SH-SY5Y (cell line): ENCODE data around the gene SYTL4.

Source experiments
- GATA2 ChIP-seq: IDR thresholded peaks from 2 replicates; pipeline ENCODE4 v1.6.1; 2011; ENCODE audit warnings: mild to moderate bottlenecking, low read depth, low read length
- GATA3 ChIP-seq: IDR thresholded peaks from 2 replicates; pipeline ENCODE4 v1.6.1; 2011; ENCODE audit warnings: low read depth, mild to moderate bottlenecking, low read length, moderate library complexity

SYTL4 gene

GRCh38 chrX:100673397-100673953, 58.4 kb downstream of the SYTL4 start:
- TF ChIP-seq GATA3 (no peak), GATA2 (no peak)

DNA sequence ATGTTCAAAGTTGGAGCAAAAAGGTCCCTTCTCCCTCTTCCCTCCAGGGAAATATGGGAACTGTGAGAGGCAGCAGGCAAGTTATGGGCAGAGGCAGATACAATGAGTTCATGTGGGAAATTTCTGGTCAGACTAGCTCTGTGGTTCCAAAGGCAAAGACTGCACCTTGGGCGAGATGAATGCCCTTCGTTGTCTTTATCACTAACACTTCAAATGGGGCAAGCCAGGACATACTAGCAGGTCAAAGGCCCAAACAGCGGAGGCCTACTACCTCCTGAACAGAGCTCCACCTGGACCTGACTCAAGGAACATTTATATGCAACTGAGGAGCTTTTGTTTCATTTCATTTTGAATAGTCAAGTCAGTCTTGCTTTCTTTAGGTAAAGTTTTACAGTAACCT, 59.0 kb downstream of the SYTL4 start:
- TF ChIP-seq GATA3 (no peak), GATA2 (no peak)

GRCh38 chrX:100663642-100664041, 68.3 kb downstream of the SYTL4 start:
- TF ChIP-seq GATA3: no peak
- TF ChIP-seq GATA2: no peak

DNA sequence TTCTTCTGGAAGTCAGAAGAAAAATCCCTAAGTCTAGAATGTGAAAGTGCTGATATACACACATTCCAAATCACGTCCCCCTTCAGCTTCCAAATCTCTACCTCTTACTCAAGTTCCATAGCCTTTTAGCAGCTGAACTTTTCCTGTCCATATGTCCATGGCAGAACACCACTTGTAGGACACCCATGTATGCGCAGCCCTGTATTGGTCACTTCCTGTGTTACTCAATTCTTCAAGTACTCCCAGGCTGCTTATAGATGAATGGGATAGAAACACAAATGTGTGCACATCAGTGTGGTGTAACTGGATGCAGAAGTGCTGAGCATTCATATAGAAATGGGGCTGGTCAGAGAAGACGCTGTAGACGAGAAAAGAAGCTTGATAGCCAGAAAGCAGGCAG, 69.1 kb downstream of the SYTL4 start:
- TF ChIP-seq GATA3 (no peak), GATA2 (no peak)

- TF ChIP-seq GATA2 (no peak), GATA3 (no peak)
These were observed 69.8 kb downstream of the SYTL4 start for GRCh38 chrX:100662170-100662569.

- no peak for TF ChIP-seq GATA2
These were observed 72.3 kb downstream of the SYTL4 start for GRCh38 chrX:100659431-100660137.

DNA sequence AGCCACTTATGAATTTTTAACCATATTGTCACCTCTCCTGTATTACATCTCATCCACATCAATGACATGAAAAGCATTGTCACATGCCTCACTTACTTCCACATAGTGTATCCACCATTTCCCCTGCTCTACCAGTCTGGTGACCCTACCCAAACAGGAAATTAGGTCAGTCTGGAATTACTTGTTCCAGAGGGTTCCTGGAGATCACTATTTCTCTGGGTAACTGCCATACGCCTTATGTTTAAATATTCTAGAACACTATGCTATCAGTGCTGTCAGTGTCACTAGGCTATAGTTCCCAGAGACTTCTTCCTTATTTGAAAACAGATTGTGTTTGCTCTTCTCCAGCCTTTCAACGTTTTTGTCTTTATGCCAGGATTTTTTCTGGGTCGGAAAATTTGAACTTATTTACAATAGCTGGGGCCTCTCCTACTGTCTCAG, 73.0 kb downstream of the SYTL4 start:
- no peak for TF ChIP-seq GATA3
- no peak for TF ChIP-seq GATA2

DNA sequence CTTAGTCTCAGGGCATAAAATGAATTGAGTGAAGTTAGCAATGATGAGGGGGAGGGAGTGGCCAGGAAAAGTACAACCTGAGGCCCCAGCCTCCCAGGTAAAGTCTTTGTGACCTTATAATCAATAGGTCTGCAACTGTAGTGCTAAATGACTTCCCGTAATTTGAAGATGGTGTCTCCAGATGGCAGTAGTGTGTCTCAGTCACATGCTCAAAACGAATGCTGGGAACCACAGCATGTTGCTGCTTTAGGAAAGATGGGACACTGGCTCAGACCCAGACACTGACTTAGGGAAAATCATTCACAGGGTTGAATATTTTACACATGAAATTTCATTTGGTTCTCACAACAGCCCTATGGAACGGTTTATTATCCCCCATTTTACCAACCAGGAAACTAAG, 77.7 kb downstream of the SYTL4 start:
- TF ChIP-seq GATA3 (no peak), GATA2 (no peak)

DNA sequence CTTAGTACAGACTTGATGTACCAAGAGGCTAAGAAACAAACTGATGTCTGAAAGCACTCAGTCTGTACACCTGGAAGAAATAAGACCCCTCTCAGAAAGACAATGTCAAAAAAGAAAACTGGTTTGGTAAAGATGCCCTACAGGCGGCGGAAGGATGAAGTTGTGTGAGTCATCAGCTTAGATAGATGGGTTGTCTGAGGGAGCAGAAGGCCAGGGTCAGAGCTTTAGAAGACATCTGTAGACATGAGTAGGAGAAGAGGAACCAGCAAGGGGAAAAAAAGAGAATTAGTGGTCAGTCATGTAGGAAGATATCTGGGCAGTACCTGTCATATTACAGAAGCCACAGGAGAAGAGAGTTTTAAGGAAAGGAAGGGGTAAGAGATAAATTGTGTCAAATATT, 79.7 kb downstream of the SYTL4 start:
- TF ChIP-seq GATA2 (no peak), GATA3 (no peak)

DNA sequence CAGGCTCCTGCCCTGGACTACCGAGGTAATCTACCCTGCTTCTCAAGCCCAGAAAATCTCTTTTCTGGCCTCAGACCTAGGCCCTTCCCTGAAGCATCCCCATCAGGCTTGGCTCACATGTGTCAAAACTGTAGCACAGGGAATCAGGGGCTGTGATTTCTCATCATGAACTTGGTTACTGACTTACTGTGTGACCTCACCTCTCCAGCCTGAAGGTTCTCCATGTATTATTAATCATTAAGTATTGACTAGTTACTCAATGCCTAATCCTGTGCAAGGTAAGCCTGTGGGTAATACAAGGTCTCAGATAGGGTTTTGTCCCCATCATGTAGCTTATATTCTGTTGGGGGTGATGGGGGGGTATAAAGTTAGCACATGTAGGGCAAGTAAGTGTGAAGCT, 81.1 kb downstream of the SYTL4 start:
- no peak for TF ChIP-seq GATA2
- no peak for TF ChIP-seq GATA3

- TF ChIP-seq GATA2 (no peak), GATA3 (no peak)
These were observed 82.2 kb downstream of the SYTL4 start for GRCh38 chrX:100649550-100650356.

DNA sequence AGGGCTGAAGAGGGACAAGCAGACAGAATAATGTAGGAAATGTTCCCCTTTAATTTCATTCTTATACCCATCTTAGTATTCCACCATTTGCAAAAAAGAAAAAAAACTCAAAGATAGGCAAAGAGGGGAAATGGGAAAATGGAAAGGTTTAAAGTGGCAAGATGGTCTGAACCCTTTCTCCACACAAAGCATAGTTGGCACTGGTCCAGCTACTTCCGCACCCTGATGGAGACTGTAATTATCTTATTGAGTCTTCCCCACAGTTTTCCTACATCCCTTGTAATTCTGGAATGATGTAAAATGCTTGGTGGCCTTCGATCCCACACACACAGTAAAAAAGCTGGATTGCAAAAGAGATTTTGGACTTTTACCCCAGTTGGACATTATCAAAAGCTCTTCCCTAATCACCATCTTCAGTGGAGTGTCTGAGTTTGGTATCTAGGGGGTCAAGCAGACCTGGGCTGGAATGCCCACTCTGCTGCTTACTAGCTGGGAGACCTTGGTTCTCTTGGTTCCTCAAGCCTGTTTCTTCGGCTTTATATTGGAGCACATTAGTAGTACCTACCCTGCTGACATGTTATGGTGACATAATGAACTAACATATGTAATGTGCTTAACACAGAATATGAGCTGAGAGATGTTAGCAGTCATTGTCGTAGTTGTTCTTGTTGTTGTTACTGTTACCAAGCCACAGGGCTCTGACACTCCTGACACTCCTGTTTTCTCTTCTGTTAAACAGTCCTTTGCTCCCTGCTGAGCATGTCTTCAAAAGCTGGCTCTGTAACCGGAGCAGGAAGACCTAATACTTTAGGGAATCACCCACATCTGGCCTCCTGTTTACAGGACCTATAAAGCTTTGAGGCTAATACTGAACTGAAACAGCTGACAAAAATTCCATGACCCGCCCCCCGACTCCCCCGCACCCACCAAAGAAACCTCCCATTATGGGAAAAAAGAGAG, 83.2 kb downstream of the SYTL4 start:
- TF ChIP-seq GATA3 (no peak), GATA2 (no peak)

DNA sequence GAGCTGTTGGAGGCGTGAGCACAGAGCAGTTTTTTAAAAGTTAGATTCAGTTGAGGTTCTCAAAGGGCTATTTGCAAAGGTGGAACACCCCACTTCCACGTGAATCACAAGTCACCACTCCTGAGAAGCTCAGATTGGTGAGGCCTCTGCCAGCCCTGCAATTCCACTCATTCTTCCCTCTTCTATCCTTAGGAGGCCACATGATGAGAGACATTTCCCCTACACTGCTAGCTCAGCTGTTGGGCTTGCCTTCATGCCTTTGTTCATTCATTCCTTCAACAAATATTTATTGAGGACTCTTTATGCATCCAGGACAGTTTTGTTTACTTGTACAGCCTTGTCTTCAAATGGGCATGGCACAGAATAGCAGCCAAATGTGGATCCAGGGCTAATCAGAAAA, 84.2 kb downstream of the SYTL4 start:
- no peak for TF ChIP-seq GATA3
- TF ChIP-seq GATA2: no peak

DNA sequence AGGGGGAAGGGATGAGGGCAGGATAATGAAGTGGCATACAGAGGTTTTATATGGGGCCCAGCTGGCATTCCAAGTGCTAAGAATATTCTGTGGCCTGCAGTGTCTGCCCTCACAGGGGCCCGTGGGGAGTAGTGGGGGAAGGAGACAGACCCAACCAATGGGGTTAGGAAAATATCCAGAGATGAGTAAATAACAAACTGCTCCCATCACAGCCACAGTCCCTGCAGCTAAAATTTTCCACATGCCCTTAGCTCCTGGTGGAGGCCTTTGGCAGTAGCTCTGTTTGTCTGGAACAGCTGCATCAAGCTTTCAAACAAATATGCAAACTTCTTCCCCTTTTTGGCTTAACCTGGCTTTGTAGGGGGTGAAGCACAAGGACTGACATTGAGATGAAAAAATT, 84.8 kb downstream of the SYTL4 start:
- TF ChIP-seq GATA2 (no peak), GATA3 (no peak)

DNA sequence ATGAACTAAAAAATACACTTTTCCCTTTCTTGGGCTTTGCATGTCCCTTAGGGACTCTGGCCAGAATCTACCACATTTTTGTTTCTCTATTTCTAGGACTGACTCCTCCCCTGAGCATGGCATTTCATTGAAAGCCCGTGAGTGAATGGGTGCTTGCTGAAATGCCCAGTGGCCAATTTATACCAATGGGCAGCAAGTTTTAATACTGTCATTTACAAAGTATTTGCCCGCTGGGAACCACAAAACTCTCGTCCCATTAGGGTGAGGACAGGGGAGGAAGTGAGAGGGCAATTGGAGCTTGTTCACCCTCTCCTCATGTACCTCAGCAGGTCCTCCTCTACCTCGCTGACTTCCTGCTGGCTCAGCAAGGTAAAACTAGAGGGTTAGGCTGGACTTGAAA, 86.8 kb downstream of the SYTL4 start:
- TF ChIP-seq GATA3: no peak
- TF ChIP-seq GATA2: no peak
